ENCODE results near the gene YEATS4. TPM values are rescaled to one million over a fixed set of nuclear protein-coding genes. Genes with fewer than 3 reads are reported as not detected.

Gene YEATS4
- polyA plus RNA-seq, 1 experiment, result 9.1 TPM

- POLR2A ChIA-PET, result no interaction called here
- DNase-seq (ENCODE audit: low read depth), result no peak
- Histone ChIP-seq H3K36me3 (ENCODE audit: control insufficient read depth, insufficient read depth, low read length) (no peaks in the 10 kb centered on the region), H3K4me3 (ENCODE audit: low read depth, low read length) (no peak overlapping the region), H3K27me3 (ENCODE audit: control insufficient read depth, insufficient read depth, low read length) (no peaks in the 10 kb centered on the region)
- CTCF ChIA-PET, result no interaction called here
- TF ChIP-seq, protein P1, sequence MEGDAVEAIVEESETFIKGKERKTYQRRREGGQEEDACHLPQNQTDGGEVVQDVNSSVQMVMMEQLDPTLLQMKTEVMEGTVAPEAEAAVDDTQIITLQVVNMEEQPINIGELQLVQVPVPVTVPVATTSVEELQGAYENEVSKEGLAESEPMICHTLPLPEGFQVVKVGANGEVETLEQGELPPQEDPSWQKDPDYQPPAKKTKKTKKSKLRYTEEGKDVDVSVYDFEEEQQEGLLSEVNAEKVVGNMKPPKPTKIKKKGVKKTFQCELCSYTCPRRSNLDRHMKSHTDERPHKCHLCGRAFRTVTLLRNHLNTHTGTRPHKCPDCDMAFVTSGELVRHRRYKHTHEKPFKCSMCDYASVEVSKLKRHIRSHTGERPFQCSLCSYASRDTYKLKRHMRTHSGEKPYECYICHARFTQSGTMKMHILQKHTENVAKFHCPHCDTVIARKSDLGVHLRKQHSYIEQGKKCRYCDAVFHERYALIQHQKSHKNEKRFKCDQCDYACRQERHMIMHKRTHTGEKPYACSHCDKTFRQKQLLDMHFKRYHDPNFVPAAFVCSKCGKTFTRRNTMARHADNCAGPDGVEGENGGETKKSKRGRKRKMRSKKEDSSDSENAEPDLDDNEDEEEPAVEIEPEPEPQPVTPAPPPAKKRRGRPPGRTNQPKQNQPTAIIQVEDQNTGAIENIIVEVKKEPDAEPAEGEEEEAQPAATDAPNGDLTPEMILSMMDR (IDR thresholded peaks at IDR 0.05; ENCODE audit: insufficient read depth, low read depth, low read length), result no peak
Measured at GRCh38 chr12:69404851-69405565, 45.5 kb downstream of the YEATS4 start.

DNA sequence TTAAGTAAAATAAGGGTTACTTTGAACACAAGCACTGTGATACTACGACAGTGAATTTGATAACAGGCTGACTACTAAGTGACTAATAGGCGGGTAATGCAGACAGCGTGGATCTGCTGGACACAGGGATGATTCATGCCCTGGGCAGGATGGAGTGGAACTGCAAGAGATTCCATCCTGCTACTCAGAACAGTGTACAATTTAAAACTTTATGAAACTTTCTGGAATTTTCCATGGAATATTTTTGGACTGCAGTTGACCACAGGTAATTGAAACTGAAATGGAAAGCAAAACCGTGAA lies 46.0 kb downstream of the YEATS4 start:
- TF ChIP-seq, protein P1 (IDR thresholded peaks at IDR 0.05; ENCODE audit: insufficient read depth, low read depth, low read length), result no peak
- CTCF ChIA-PET, result no interaction called here
- no peaks in the 10 kb centered on the region for H3K27me3 ChIP-seq (ENCODE audit: control insufficient read depth, insufficient read depth, low read length)
- no peaks in the 10 kb centered on the region for H3K36me3 ChIP-seq (ENCODE audit: control insufficient read depth, insufficient read depth, low read length)
- peak; percentile 90 for DNase-seq (ENCODE audit: low read depth)
- POLR2A ChIA-PET, result no interaction called here
- no peak overlapping the region for H3K4me3 ChIP-seq (ENCODE audit: low read depth, low read length)

- Histone ChIP-seq H3K27me3 (ENCODE audit: control insufficient read depth, insufficient read depth, low read length) (no peaks in the 10 kb centered on the region), H3K36me3 (ENCODE audit: control insufficient read depth, insufficient read depth, low read length) (no peaks in the 10 kb centered on the region), H3K4me3 (ENCODE audit: low read depth, low read length) (no peak overlapping the region)
- TF ChIP-seq, protein P1 (IDR thresholded peaks at IDR 0.05; ENCODE audit: insufficient read depth, low read depth, low read length), result no peak
- ChIA-PET CTCF (no interaction called here), POLR2A (no interaction called here)
- DNase-seq (ENCODE audit: low read depth), result no peak
Measured at GRCh38 chr12:69406217-69406616, 46.7 kb downstream of the YEATS4 start.

- POLR2A ChIA-PET, result no interaction called here
- Histone ChIP-seq H3K36me3 (ENCODE audit: control insufficient read depth, insufficient read depth, low read length) (no peaks in the 10 kb centered on the region), H3K27me3 (ENCODE audit: control insufficient read depth, insufficient read depth, low read length) (no peaks in the 10 kb centered on the region), H3K4me3 (ENCODE audit: low read depth, low read length) (no peak overlapping the region)
- DNase-seq (ENCODE audit: low read depth), result no peak
- CTCF ChIA-PET, result no interaction called here
- TF ChIP-seq, protein P1 (IDR thresholded peaks at IDR 0.05; ENCODE audit: insufficient read depth, low read depth, low read length), result no peak
Measured at GRCh38 chr12:69410571-69410970, 51.0 kb downstream of the YEATS4 start.

GRCh38 chr12:69412655-69413054 lies 53.1 kb downstream of the YEATS4 start:
- ChIA-PET POLR2A (no interaction called here), CTCF (no interaction called here)
- Histone ChIP-seq H3K27me3 (ENCODE audit: control insufficient read depth, insufficient read depth, low read length) (no peaks in the 10 kb centered on the region), H3K4me3 (ENCODE audit: low read depth, low read length) (no peak overlapping the region), H3K36me3 (ENCODE audit: control insufficient read depth, insufficient read depth, low read length) (no peaks in the 10 kb centered on the region)
- TF ChIP-seq, protein P1 (IDR thresholded peaks at IDR 0.05; ENCODE audit: insufficient read depth, low read depth, low read length), result no peak
- no peak for DNase-seq (ENCODE audit: low read depth)
